Nephron progenitor cell (in vitro differentiated cells): ENCODE data around the gene CASP8.

ENCODE experiments used
- DNase-seq: peaks from one replicate; pipeline ENCODE4 v3.0.0; 2021
- H3K27ac Mint-ChIP-seq: 2 replicates; pipeline ENCODE4 v1.8.0; 2021; ENCODE audit warnings: mild to moderate bottlenecking, moderate library complexity, mixed read lengths
- H3K27me3 Mint-ChIP-seq: 2 replicates; pipeline ENCODE4 v1.8.0; 2021; ENCODE audit warnings: mild to moderate bottlenecking, low read depth, mixed read lengths; ENCODE audit not compliant: poor library complexity
- H3K36me3 Mint-ChIP-seq: 2 replicates; pipeline ENCODE4 v1.8.0; 2021; ENCODE audit warnings: low read depth, mixed read lengths
- H3K4me1 Mint-ChIP-seq: 2 replicates; pipeline ENCODE4 v1.8.0; 2021; ENCODE audit warnings: mixed read lengths
- H3K4me3 Mint-ChIP-seq: 2 replicates; pipeline ENCODE4 v1.8.0; 2021; ENCODE audit warnings: mild to moderate bottlenecking, moderate library complexity, mixed read lengths
- H3K9me3 Mint-ChIP-seq: 2 replicates; pipeline ENCODE4 v1.8.0; 2021; ENCODE audit warnings: mild to moderate bottlenecking, moderate library complexity, mixed read lengths
- CTCF ChIP-seq: fragments of 200-600 bp; sonication (generic); IDR thresholded peaks from 2 replicates; pipeline ENCODE4 v1.5.0; 2021; ENCODE audit warnings: antibody characterized with exemption

The CASP8 gene

DNA sequence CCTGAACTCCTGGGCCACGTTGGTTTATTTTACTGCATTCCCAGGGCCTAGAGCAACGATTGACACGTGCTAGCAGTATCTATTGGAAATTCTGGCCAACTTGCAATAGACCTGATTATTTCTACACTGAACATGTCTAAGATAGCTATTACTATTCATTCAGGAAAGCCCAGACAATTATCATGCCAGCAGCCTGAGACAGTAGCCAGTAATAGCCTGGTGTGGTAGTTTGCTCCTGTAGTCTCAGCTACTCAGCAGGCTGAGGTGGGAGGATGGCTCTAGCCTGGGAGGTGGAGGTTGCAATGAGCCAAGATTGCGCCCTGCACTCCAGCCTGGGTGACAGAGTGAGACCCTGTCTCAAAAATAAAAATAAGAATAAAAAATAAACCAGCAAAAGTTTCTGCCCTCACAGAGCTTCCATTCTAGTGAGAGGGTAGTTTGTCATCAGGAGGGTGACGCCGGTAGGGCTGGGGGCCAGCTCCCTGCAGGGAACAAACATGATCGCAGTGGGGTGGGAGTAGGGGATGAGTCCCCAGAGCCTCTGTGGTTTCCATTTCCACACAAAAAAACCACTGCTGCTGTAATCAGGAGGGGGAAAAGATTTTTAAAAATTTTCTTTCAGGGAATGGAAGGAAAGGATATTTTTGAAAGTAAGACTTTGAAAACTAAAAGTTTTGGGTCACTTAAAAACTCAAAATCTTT lies 4.3 kb downstream of the CASP8 start:
- DNase-seq: no peak
- no peak for TF ChIP-seq CTCF
- Mint-ChIP-seq H3K4me1 (peaks cover 25% of the 10 kb centered on the region), H3K27me3 (peaks cover 6% of the 10 kb centered on the region), H3K4me3 (no peak overlapping the region), H3K27ac (no peak overlapping the region), H3K36me3 (no peaks in the 10 kb centered on the region), H3K9me3 (no peaks in the 10 kb centered on the region)

DNA sequence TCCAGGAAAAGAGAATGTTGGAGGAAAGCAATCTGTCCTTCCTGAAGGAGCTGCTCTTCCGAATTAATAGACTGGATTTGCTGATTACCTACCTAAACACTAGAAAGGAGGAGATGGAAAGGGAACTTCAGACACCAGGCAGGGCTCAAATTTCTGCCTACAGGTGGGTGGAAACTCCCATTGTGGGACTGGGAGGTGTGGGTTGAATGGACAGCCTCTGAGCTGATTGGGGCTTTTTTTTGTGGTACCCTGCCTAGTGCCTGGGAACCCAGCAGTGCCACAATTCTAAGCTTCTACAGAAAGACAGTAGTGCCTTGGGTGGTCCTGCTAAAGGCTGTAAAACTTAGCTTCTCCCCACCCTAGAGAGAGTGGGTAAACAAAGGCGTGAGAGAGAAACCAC lies 6.3 kb downstream of the CASP8 start:
- H3K27me3 Mint-ChIP-seq: peaks cover 9% of the 10 kb centered on the region
- no peak overlapping the region for H3K27ac Mint-ChIP-seq
- DNase-seq: no peak
- H3K4me3 Mint-ChIP-seq: no peak overlapping the region
- no peak for TF ChIP-seq CTCF
- H3K4me1 Mint-ChIP-seq: peaks cover 17% of the 10 kb centered on the region
- H3K9me3 Mint-ChIP-seq: no peaks in the 10 kb centered on the region
- H3K36me3 Mint-ChIP-seq: no peaks in the 10 kb centered on the region

GRCh38 chr2:201267278-201268030 lies 7.1 kb downstream of the CASP8 start:
- TF ChIP-seq CTCF: no peak
- DNase-seq: no peak

GRCh38 chr2:201269764-201270163 lies 9.4 kb downstream of the CASP8 start:
- no peak for TF ChIP-seq CTCF
- H3K27me3 Mint-ChIP-seq: peaks cover 9% of the 10 kb centered on the region
- H3K36me3 Mint-ChIP-seq: no peaks in the 10 kb centered on the region
- no peaks in the 10 kb centered on the region for H3K9me3 Mint-ChIP-seq
- H3K4me1 Mint-ChIP-seq: peaks cover 5% of the 10 kb centered on the region
- no peak overlapping the region for H3K4me3 Mint-ChIP-seq
- H3K27ac Mint-ChIP-seq: no peak overlapping the region
- DNase-seq: no peak

More at GRCh38 chr2:201267278-201268030, 7.1 kb downstream of the CASP8 start:
- Mint-ChIP-seq H3K27me3 (peaks cover 9% of the 10 kb centered on the region), H3K9me3 (no peaks in the 10 kb centered on the region), H3K36me3 (no peaks in the 10 kb centered on the region), H3K4me3 (no peak overlapping the region), H3K27ac (no peak overlapping the region), H3K4me1 (peaks cover 10% of the 10 kb centered on the region)

- H3K9me3 Mint-ChIP-seq: no peaks in the 10 kb centered on the region
- peaks cover 9% of the 10 kb centered on the region for H3K27me3 Mint-ChIP-seq
- DNase-seq: no peak
- H3K36me3 Mint-ChIP-seq: no peaks in the 10 kb centered on the region
- no peak overlapping the region for H3K27ac Mint-ChIP-seq
- no peak for TF ChIP-seq CTCF
- no peak overlapping the region for H3K4me3 Mint-ChIP-seq
- peaks cover 5% of the 10 kb centered on the region for H3K4me1 Mint-ChIP-seq
These were observed 10.1 kb downstream of the CASP8 start for GRCh38 chr2:201270293-201271001.
